ENCODE data around the gene CCN5.
A peak's percentile ranks its signal among the peaks of the same experiment; 100 is the strongest.

CCN5 gene

DNA sequence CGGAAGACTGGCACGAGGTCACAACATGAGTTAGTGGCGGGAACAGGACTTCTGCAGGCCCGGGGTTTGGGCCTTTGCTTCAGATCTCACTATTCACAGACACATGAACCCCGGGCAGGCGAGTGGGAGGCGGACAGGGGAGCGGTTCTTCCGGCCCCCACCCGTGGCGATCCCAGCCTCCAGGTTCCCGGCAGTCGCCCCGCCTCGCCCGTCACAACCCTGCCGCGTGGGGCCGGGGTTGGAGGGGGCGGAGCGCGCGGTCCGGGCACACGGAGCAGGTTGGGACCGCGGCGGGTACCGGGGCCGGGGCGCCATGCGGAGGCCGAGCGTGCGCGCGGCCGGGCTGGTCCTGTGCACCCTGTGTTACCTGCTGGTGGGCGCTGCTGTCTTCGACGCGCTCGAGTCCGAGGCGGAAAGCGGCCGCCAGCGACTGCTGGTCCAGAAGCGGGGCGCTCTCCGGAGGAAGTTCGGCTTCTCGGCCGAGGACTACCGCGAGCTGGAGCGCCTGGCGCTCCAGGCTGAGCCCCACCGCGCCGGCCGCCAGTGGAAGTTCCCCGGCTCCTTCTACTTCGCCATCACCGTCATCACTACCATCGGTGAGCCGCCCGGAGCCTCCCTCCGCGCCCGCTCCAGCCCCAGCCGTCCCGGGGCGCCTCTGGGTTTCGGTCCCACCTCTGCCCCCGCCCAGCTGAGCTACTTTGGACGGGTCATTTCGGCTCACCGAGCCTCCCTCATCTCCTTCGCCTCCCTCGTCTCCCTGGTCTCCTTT is 30.6 kb downstream of the CCN5 start, which contains the start of gene KCNK15:
TSS of gene KCNK15 (plus strand) at position 268 of the 769 bp plus-strand sequence. CDS start at position 314, 46 bp downstream.
- peak; percentile 64 for DNase-seq (ENCODE audit: low spot score)
- in situ Hi-C loops (cut with MboI; ENCODE audit: low sequenced_read_pairs, unreplicated experiment): loop anchor here (10.0 kb wide), 1 partner anchor 119 kb away; no protein-coding TSS in a partner anchor
- TF ChIP-seq, protein P1, sequence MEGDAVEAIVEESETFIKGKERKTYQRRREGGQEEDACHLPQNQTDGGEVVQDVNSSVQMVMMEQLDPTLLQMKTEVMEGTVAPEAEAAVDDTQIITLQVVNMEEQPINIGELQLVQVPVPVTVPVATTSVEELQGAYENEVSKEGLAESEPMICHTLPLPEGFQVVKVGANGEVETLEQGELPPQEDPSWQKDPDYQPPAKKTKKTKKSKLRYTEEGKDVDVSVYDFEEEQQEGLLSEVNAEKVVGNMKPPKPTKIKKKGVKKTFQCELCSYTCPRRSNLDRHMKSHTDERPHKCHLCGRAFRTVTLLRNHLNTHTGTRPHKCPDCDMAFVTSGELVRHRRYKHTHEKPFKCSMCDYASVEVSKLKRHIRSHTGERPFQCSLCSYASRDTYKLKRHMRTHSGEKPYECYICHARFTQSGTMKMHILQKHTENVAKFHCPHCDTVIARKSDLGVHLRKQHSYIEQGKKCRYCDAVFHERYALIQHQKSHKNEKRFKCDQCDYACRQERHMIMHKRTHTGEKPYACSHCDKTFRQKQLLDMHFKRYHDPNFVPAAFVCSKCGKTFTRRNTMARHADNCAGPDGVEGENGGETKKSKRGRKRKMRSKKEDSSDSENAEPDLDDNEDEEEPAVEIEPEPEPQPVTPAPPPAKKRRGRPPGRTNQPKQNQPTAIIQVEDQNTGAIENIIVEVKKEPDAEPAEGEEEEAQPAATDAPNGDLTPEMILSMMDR (IDR thresholded peaks at IDR 0.05; ENCODE audit: borderline replicate concordance, control extremely low read depth, extremely low read depth, insufficient read depth, missing control alignments): no peak

DNA sequence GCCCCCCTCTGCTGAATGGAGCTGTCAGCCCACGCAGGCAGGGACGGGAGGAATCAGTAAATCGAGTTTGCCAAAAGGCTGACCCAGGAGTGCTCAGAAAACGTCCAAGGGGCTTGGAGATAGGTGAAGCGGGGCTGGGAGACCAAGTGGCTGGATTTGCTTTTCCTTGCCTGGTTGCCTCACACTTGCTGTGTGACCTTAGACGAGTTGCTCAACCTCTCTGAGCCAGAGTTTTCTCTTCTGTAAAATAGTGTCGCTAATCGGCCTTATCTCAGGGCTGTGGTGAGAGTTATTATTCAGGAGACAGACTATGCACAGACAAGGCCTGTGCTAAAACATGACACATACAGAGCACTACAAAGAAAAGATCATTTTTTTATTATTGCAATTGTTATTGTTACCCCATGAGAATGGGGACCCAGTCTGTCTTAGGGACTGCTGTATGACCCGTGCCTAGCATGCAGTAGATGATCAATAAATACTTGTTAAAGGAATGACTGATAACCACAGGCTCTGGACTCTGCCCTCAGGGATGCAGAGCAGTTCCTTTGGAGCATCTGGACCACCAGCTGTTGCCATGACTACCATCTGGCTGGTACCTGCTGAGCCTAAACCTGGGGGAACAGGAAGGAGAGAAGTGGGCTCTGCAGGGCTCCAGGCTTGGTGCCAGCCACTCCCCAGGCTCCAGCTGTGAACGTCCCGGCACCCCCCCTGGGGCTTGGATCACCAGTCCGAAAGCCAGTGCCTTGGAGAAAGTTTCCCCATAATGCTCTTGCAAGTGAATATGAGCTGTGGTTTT is 31.4 kb downstream of the CCN5 start:
- in situ Hi-C loops (cut with MboI; ENCODE audit: low sequenced_read_pairs, unreplicated experiment): loop anchor here (10.0 kb wide), 1 partner anchor 118 kb away; no protein-coding TSS in a partner anchor
- TF ChIP-seq, protein P1 (IDR thresholded peaks at IDR 0.05; ENCODE audit: borderline replicate concordance, control extremely low read depth, extremely low read depth, insufficient read depth, missing control alignments): no peak
- DNase-seq (ENCODE audit: low spot score): no peak

DNA sequence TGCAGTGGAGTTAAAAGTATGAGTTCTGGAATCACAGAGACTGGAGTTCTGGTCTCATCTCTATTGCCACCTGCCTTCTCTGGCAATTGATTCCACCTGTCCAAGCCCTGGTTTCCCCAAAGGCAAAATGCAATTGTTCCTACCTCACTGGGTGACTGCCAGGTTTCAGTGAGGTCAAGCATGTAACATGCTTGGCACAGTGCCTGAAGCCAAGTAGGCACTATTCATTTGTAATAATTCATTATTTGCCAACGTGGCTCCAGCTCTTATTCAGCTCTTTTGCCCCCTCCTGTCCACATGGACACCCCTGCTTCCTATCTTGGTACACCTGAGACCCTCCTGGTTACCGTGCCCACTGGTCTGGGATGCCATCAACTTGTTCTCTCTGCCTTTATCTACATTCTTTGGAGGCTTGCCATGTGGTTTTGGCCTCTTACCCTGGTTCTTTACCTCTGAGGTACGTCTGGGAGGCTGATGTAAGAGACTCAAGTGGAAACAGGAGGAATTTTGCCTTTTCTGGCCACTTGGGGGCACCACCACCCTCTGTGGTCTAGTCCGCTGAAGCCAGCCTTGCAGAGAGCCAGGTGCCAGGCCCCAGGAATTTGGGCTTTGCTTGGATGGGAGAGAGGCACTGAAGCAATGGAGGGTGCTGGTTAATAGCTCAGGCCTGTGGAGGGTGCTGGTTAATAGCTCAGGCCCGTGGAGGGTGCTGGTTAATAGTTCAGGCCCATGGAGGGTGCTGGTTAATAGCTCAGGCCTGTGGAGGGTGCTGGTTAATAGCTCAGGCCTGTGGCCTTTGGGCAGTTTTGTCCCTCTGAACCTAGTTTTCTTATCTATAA is 32.2 kb downstream of the CCN5 start:
- TF ChIP-seq, protein P1 (IDR thresholded peaks at IDR 0.05; ENCODE audit: borderline replicate concordance, control extremely low read depth, extremely low read depth, insufficient read depth, missing control alignments): peak; percentile 44
- in situ Hi-C loops (cut with MboI; ENCODE audit: low sequenced_read_pairs, unreplicated experiment): loop anchor here (10.0 kb wide), 1 partner anchor 117 kb away; no protein-coding TSS in a partner anchor
- peak; percentile 80 for DNase-seq (ENCODE audit: low spot score)

DNA sequence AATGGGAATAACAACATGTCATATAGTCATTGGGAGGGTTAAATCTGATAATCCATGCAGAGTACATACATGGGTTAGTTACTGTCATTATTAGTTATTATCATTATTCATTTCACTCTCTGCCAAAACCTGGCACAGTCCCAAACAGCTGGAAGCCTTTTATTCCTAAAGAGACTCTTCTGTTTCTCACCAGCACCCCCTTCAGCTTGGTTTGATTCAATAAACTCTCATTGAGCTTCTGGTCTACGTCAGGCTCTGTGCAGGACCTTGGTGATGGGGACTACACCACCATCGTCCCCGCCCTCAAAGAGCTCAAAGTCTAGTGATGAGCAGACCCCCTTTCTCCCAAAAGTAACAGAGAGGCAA is 32.8 kb downstream of the CCN5 start:
- in situ Hi-C loops (cut with MboI; ENCODE audit: low sequenced_read_pairs, unreplicated experiment): loop anchor here (10.0 kb wide), 1 partner anchor 117 kb away; no protein-coding TSS in a partner anchor
- TF ChIP-seq, protein P1 (IDR thresholded peaks at IDR 0.05; ENCODE audit: borderline replicate concordance, control extremely low read depth, extremely low read depth, insufficient read depth, missing control alignments): no peak
- no peak for DNase-seq (ENCODE audit: low spot score)

DNA sequence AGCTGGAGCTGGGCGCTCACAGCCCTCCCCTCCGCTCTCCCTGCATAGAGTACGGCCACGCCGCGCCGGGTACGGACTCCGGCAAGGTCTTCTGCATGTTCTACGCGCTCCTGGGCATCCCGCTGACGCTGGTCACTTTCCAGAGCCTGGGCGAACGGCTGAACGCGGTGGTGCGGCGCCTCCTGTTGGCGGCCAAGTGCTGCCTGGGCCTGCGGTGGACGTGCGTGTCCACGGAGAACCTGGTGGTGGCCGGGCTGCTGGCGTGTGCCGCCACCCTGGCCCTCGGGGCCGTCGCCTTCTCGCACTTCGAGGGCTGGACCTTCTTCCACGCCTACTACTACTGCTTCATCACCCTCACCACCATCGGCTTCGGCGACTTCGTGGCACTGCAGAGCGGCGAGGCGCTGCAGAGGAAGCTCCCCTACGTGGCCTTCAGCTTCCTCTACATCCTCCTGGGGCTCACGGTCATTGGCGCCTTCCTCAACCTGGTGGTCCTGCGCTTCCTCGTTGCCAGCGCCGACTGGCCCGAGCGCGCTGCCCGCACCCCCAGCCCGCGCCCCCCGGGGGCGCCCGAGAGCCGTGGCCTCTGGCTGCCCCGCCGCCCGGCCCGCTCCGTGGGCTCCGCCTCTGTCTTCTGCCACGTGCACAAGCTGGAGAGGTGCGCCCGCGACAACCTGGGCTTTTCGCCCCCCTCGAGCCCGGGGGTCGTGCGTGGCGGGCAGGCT is 35.1 kb downstream of the CCN5 start:
- TF ChIP-seq, protein P1 (IDR thresholded peaks at IDR 0.05; ENCODE audit: borderline replicate concordance, control extremely low read depth, extremely low read depth, insufficient read depth, missing control alignments): no peak

More for the DNA sequence above, 35.1 kb downstream of the CCN5 start:
- no peak for DNase-seq (ENCODE audit: low spot score)
- in situ Hi-C loops (cut with MboI; ENCODE audit: low sequenced_read_pairs, unreplicated experiment): no loop called here

All from GM13976 (cell line).